Heart left ventricle (tissue), 16 donors: ENCODE data around the gene TIAL1. TPM values are rescaled to one million over a fixed set of nuclear protein-coding genes. Genes with fewer than 3 reads are reported as not detected.
"Not testable (repeated sequence)": the region's sequence is repeated elsewhere in the genome, so short reads cannot be mapped to it uniquely, and the experiment has no call there.

Experiments
- ATAC-seq, 4 donors: fragments of 200-7000 bp; cut with Tn5 transposase; one replicate each; pipeline ENCODE4 v1.9.1; 2020 to 2022; ENCODE audit warnings: moderate library complexity in 4 of 4, mild to moderate bottlenecking in 3 of 4, moderate number of reproducible peaks in 1 of 4
- DNase-seq, 5 donors: peaks; one replicate each; pipeline ENCODE4 v3.0.0-alpha.2; 2020
- H3K27ac ChIP-seq, 12 donors: fragments of 200-600 bp; sonication (generic) in 4 of 12; one replicate each; pipeline versions ENCODE4 v1.5.0 to v1.8.0; 2016 to 2022; ENCODE audit warnings: mild to moderate bottlenecking in 2 of 12
- H3K27me3 ChIP-seq, 9 donors: fragments of 200-600 bp; sonication (generic) in 2 of 9; one replicate each; pipeline versions ENCODE4 v1.5.1 to v1.8.0; 2016 to 2022; ENCODE audit warnings: mild to moderate bottlenecking in 3 of 9
- H3K36me3 ChIP-seq, 9 donors: fragments of 200-600 bp; sonication (generic) in 2 of 9; one replicate each; pipeline versions ENCODE4 v1.5.0 to v1.8.0; 2018 to 2022; ENCODE audit warnings: mild to moderate bottlenecking in 2 of 9
- H3K4me1 ChIP-seq, 12 donors: fragments of 200-600 bp; sonication (generic) in 4 of 12; one replicate each; pipeline versions ENCODE4 v1.5.0 to v1.8.0; 2016 to 2022; ENCODE audit warnings: mild to moderate bottlenecking in 3 of 12
- H3K4me3 ChIP-seq, 12 donors: fragments of 200-600 bp; sonication (generic) in 4 of 12; one replicate each; pipeline versions ENCODE4 v1.5.0 to v1.8.0; 2017 to 2022; ENCODE audit warnings: mild to moderate bottlenecking in 9 of 12, moderate library complexity in 4 of 12
- H3K9me3 ChIP-seq, 12 donors: fragments of 200-600 bp; sonication (generic) in 4 of 12; one replicate each; pipeline versions ENCODE4 v1.5.0 to v1.8.0; 2016 to 2022; ENCODE audit warnings: mild to moderate bottlenecking in 1 of 12
- CTCF ChIP-seq, 12 donors: fragments of 200-600 bp; sonication (generic) in 4 of 12; IDR thresholded peaks; one replicate each; pipeline versions ENCODE4 v1.5.0 to v1.8.0; 2018 to 2022; ENCODE audit warnings: antibody characterized with exemption in 12 of 12, mild to moderate bottlenecking in 5 of 12
- POLR2A ChIP-seq, 2 donors: fragments of 450-650 bp; IDR thresholded peaks; one replicate each; pipeline ENCODE4 v1.6.1; 2017; ENCODE audit warnings: antibody characterized with exemption in 2 of 2, mild to moderate bottlenecking in 2 of 2, moderate library complexity in 2 of 2
- WGBS, 4 donors: extraction: QIAGEN DNeasy Blood & Tissue Kit in 2 of 4; methylation state at CpG; one replicate each; pipeline versions ENCODE4 v1.1.5 to v1.1.7; 2013 to 2018; 5-methylcytosine and 5-hydroxymethylcytosine counted together
- intact Hi-C, 10 donors: fragments of 100-400 bp; cut with DNase I; formaldehyde crosslinking; loops; one replicate each; pipeline versions ENCODE4 v1.11.1 to v1.14.2; 2022
- polyA plus RNA-seq, 2 donors: library from polyadenylated mRNA; stranded (reverse); fragments of 200-250 nt; gene quantifications; one replicate each; pipeline ENCODE4 v1.2.3, GENCODE V29; 2013
- total RNA-seq, 9 donors: library from RNA; depleted of rRNA in 2 of 9; stranded (reverse); fragments of >200 nt in 2 of 9; fragmentation: NEBNext Ultra II Directional in 3 of 9; extraction: Animal tissue kit (Norgen Biotek cat#: 25700) in 3 of 9; gene quantifications; one replicate each; pipeline versions ENCODE4 v1.1.0 to v1.2.4, GENCODE V29; 2016 to 2023
- donor health status: ischemic (EF 13 %, LVEDD 7.1; RV severe dilation, severe dysfunction).
- donor health status: healthy with polysubstance abuse.
- donor health status: DM: no; HTN: yes; CAD: no.
- donor health status: DM: no; HTN: no; CAD: no.
- donor health status: ischemic (EF 25% LVEDD 6.9; RV normal size, moderate dysfunction).
- donor health status: ischemic (EF 25% LVEDD 5.7; RV mildly dilated, moderate dysfunction).
- donor health status: healthy.
- donor health status: DM: yes; HTN: yes; CAD: no.
- donor health status: ischemic (EF 35%, LVEDD 5.7; RV mildly dilated, moderate dysfunction).
- donor health status: nonischemic (EF 11% LVEDD 7.7; RV severe dilation, severe dysfunction).
- donor health status: DM: yes; HTN: yes; CAD: no.
- donor health status: PGD.
- donor health status: ischemic (EF 29% LVEDD 5.4; RV normal size, mild dysfunction).
- donor health status: nonischemic (EF 23%, LVEDD 6.1; RV moderate dilation, normal function).

TIAL1 gene
- total and polyA plus RNA-seq, 11 donors = 24.8 to 86.3 (median 65.2) TPM

- intact Hi-C loops = no loop called here
- no peak for ATAC-seq
- Histone ChIP-seq H3K9me3 (no peaks in the 10 kb centered on the region), H3K27me3 (no peaks in the 10 kb centered on the region), H3K27ac (peak overlapping the region in 1 of 12 donors; percentile 39), H3K4me1 (peaks cover 0 to 15% (median 0%) of the 10 kb centered on the region in 12 donors), H3K4me3 (no peak overlapping the region), H3K36me3 (peaks cover 0 to 97% (median 91%) of the 10 kb centered on the region in 9 donors)
- no peak for DNase-seq
- TF ChIP-seq CTCF (IDR thresholded peaks at IDR 0.05) (no peak), POLR2A (IDR thresholded peaks at IDR 0.05) (no peak)
Measured at GRCh38 chr10:119575991-119576390, 20.8 kb downstream of the TIAL1 start.

GRCh38 chr10:119575506-119575905 lies 21.3 kb downstream of the TIAL1 start:
- 36 to 59% (median 39%) methylated on average over 5 of the region's 5 CpGs for WGBS, 4 donors
- H3K36me3 ChIP-seq = peaks cover 0 to 92% (median 86%) of the 10 kb centered on the region in 9 donors
- ATAC-seq = peak in 2 of 4 donors; percentile 56 to 58

GRCh38 chr10:119567978-119568377 lies 28.8 kb downstream of the TIAL1 start:
- H3K9me3 ChIP-seq = no peaks in the 10 kb centered on the region
- DNase-seq (no peak), ATAC-seq (no peak)
- H3K27me3 ChIP-seq = no peaks in the 10 kb centered on the region
- no peak overlapping the region for H3K4me3 ChIP-seq
- H3K36me3 ChIP-seq = peaks cover 0 to 18% (median 11%) of the 10 kb centered on the region in 9 donors
- H3K27ac ChIP-seq = no peak overlapping the region
- no peak for TF ChIP-seq POLR2A (IDR thresholded peaks at IDR 0.05)
- TF ChIP-seq CTCF (IDR thresholded peaks at IDR 0.05) = no peak
- 88 to 92% (median 90%) methylated on average over 8 of the region's 8 CpGs for WGBS, 4 donors
- intact Hi-C loops = no loop called here
- H3K4me1 ChIP-seq = peaks cover 0 to 9% (median 0%) of the 10 kb centered on the region in 12 donors

More at GRCh38 chr10:119575506-119575905, 21.3 kb downstream of the TIAL1 start:
- peaks cover 0 to 15% (median 0%) of the 10 kb centered on the region in 12 donors for H3K4me1 ChIP-seq
- DNase-seq = no peak
- H3K27me3 ChIP-seq = no peaks in the 10 kb centered on the region
- H3K9me3 ChIP-seq = no peaks in the 10 kb centered on the region
- H3K27ac ChIP-seq = peak overlapping the region in 1 of 12 donors; percentile 39
- no peak overlapping the region for H3K4me3 ChIP-seq
- TF ChIP-seq CTCF (IDR thresholded peaks at IDR 0.05) (no peak), POLR2A (IDR thresholded peaks at IDR 0.05) (no peak)
- intact Hi-C loops = no loop called here

- no peak for DNase-seq
- Histone ChIP-seq H3K27me3 (no peaks in the 10 kb centered on the region), H3K9me3 (no peaks in the 10 kb centered on the region), H3K27ac (no peak overlapping the region), H3K36me3 (no peaks in the 10 kb centered on the region), H3K4me3 (no peak overlapping the region), H3K4me1 (no peaks in the 10 kb centered on the region)
- ATAC-seq = no peak
- intact Hi-C loops = no loop called here
- WGBS, 4 donors = 82 to 93% (median 89%) methylated on average over 4 of the region's 4 CpGs
- TF ChIP-seq CTCF (IDR thresholded peaks at IDR 0.05) = no peak
- TF ChIP-seq POLR2A (IDR thresholded peaks at IDR 0.05) = no peak
Measured at GRCh38 chr10:119562097-119562496, 34.7 kb downstream of the TIAL1 start.

GRCh38 chr10:119559511-119559910 lies 37.3 kb downstream of the TIAL1 start:
- not testable (repeated sequence) for DNase-seq, ATAC-seq
- WGBS, 4 donors = 93 to 98% (median 94%) methylated on average over 21 to 33 of the region's 33 CpGs

GRCh38 chr10:119556081-119556480 lies 40.7 kb downstream of the TIAL1 start:
- H3K36me3 ChIP-seq, ATAC-seq, intact Hi-C loops, H3K27ac ChIP-seq, H3K27me3 ChIP-seq, H3K4me1 ChIP-seq, H3K9me3 ChIP-seq, DNase-seq, H3K4me3 ChIP-seq: not testable (repeated sequence)
- 88 to 96% (median 94%) methylated on average over 2 of the region's 2 CpGs for WGBS, 4 donors

More at GRCh38 chr10:119559511-119559910, 37.3 kb downstream of the TIAL1 start:
- H3K27me3 ChIP-seq, H3K9me3 ChIP-seq, H3K36me3 ChIP-seq, intact Hi-C loops, H3K4me1 ChIP-seq, H3K27ac ChIP-seq, H3K4me3 ChIP-seq: not testable (repeated sequence)
